HUES6 (cell line): ENCODE results near the gene CRNKL1.

Experiments
- H3K27ac ChIP-seq: 2 replicates; pipeline ENCODE4 v1.7.0; 2013; ENCODE audit warnings: low read depth, mild to moderate bottlenecking, low read length, inconsistent platforms
- H3K27me3 ChIP-seq: 2 replicates; pipeline ENCODE4 v1.6.1; 2013; ENCODE audit warnings: low read length; ENCODE audit not compliant: control insufficient read depth, insufficient read depth
- H3K36me3 ChIP-seq: 2 replicates; pipeline ENCODE4 v1.6.1; 2013; ENCODE audit warnings: low read length; ENCODE audit not compliant: control insufficient read depth, insufficient read depth
- H3K4me1 ChIP-seq: 2 replicates; pipeline ENCODE4 v1.6.1; 2013; ENCODE audit warnings: low read length; ENCODE audit not compliant: control insufficient read depth, insufficient read depth
- H3K4me3 ChIP-seq: 2 replicates; pipeline ENCODE4 v1.5.1; 2013; ENCODE audit warnings: low read depth, low read length
- H3K9ac ChIP-seq: one replicate; pipeline ENCODE4 v1.6.1; 2013; ENCODE audit warnings: mild to moderate bottlenecking, low read length
- H3K9me3 ChIP-seq: 2 replicates; pipeline ENCODE4 v1.6.1; 2013; ENCODE audit warnings: low read depth, low read length; ENCODE audit not compliant: control insufficient read depth, insufficient read depth

The CRNKL1 gene

DNA sequence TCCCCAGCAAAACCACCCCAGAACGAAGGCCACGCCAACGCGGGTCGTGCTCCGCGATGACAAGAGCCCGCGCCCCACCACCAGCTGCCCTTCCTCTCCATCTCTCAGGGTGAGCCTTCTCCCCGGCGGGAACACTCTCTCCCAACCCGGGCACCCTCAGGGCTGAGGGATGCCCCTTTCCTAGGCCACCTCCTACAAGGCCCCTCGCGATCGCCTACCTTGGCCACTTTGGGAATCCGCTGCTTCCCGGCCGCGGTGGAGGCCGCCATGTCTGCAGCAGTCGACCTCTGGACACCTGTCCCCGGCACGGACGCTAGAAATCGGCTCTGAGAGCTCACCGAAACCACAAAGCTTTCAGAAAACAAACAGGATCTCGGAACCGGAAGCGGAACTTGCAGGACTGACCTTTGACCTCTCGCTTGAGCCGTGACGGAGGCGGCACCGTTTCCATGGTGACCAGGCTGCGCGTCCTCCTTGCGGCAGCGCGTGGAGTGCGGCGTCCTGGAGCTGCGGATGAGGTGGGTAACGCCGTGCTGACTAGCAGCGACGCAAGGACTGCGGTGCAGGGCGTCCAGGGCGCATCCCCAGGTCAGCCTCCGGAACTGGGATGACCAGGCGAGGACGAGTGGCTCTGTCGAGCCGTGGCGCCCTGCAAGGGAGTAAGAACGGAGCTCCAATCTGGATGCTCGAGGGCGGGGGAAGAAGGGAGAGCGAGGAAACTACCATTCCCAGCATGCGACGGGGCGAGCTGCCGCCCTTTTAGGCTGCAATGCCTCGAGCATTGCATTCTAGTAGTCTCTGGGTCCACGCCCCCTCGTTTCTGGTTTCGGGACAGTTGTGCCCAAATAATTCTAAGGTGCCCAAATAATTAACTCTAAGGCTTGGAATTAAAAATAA is at the start of gene CRNKL1, which contains the start of gene CFAP61:
Gene CRNKL1, minus strand, starts transcription at position 393 of the 897 bp plus-strand sequence. Its CDS starts 124 bp downstream, at position 269.
Gene CFAP61, plus strand, starts transcription at position 459 of the 897 bp plus-strand sequence. CDS start 4,122 bp downstream, outside the sequence.
- no peaks in the 10 kb centered on the region for H3K9me3 ChIP-seq
- H3K4me1 ChIP-seq, result no peaks in the 10 kb centered on the region
- H3K27ac ChIP-seq, result peak within 1 kb of the TSS; percentile 44
- no peaks in the 10 kb centered on the region for H3K27me3 ChIP-seq
- peak within 1 kb of the TSS; percentile 81 for H3K9ac ChIP-seq
- H3K36me3 ChIP-seq, result peaks cover 31% of the 10 kb centered on the region
- peak within 1 kb of the TSS; percentile 90 for H3K4me3 ChIP-seq

- Histone ChIP-seq H3K9me3 (no peaks in the 10 kb centered on the region), H3K27ac (no peak overlapping the region), H3K4me1 (0 out of 2 replicates have a peak, but pooled peaks cover 4% of the 10 kb centered on the region), H3K4me3 (no peak overlapping the region), H3K36me3 (no peaks in the 10 kb centered on the region), H3K27me3 (no peaks in the 10 kb centered on the region), H3K9ac (no peak overlapping the region)
Observed at GRCh38 chr20:20100881-20101280, 48.6 kb upstream of the CRNKL1 start.

GRCh38 chr20:20096421-20096820 is 44.2 kb upstream of the CRNKL1 start:
- Histone ChIP-seq H3K4me1 (no peaks in the 10 kb centered on the region), H3K4me3 (no peak overlapping the region), H3K9ac (no peak overlapping the region), H3K27ac (no peak overlapping the region), H3K9me3 (no peaks in the 10 kb centered on the region), H3K27me3 (no peaks in the 10 kb centered on the region), H3K36me3 (no peaks in the 10 kb centered on the region)

DNA sequence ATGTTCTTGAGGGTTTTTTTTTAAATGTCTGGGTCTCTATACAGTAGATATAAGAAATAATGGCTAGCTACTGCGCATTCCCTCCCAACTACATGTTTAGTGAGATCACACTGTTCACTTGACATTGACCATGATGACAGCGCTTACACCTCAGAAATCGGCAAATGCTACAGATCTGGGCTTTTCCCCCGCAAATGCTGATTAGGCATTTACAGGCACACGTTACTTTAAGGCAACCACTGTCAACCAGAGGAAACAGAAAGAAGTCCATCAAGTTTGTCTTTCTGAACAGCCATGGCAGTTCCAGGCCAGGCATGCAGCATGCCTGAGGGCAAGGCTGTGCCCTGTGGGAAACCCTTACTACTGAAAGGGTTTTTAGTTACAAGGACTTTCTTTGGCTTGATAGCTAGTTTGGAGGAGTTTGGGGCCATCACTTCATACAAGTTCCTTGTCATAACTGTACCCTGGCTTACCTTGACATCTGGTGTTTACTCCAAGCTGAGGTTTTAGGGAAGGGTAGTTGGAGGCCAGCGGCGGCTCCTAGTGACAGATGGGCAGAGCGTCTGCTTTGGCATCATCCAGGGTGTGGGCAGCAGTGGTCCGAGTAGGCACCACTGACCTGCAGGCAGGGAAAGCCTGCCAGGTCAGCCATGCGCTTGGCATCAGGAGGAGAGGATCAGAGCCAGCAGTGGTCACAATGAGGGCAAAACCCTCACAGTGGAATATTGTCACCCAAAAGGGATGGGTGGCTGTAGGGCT is 43.0 kb upstream of the CRNKL1 start:
- no peaks in the 10 kb centered on the region for H3K4me1 ChIP-seq
- H3K36me3 ChIP-seq, result no peaks in the 10 kb centered on the region
- no peak overlapping the region for H3K9ac ChIP-seq
- no peak overlapping the region for H3K4me3 ChIP-seq
- no peaks in the 10 kb centered on the region for H3K9me3 ChIP-seq
- no peaks in the 10 kb centered on the region for H3K27me3 ChIP-seq
- no peak overlapping the region for H3K27ac ChIP-seq

DNA sequence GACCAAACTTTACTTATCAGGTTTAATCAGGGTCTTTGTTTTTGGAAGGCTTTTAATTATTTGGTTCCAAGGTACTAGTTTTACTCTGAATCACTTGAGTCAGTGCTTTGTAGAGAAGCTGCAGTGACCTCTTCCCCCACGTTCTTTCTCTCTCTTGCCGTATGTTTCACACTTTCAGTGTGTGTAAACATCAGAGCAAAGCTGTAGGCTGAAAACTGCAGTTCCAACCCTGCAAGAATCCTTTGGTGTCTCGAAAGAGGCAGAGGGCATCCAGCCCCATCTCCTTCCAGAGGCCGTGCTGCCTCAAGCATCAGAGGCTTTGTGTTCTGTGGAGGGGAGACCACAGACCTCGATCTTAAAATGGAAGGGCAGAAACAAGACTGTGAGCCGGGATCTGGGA is 42.1 kb upstream of the CRNKL1 start:
- Histone ChIP-seq H3K9me3 (no peaks in the 10 kb centered on the region), H3K27ac (no peak overlapping the region), H3K36me3 (no peaks in the 10 kb centered on the region), H3K4me1 (no peaks in the 10 kb centered on the region), H3K27me3 (no peaks in the 10 kb centered on the region), H3K9ac (no peak overlapping the region), H3K4me3 (no peak overlapping the region)

- Histone ChIP-seq H3K9ac (no peak overlapping the region), H3K4me1 (no peaks in the 10 kb centered on the region), H3K36me3 (no peaks in the 10 kb centered on the region), H3K27ac (no peak overlapping the region), H3K4me3 (no peak overlapping the region), H3K27me3 (no peaks in the 10 kb centered on the region), H3K9me3 (no peaks in the 10 kb centered on the region)
Observed at GRCh38 chr20:20092827-20093226, 40.6 kb upstream of the CRNKL1 start.

DNA sequence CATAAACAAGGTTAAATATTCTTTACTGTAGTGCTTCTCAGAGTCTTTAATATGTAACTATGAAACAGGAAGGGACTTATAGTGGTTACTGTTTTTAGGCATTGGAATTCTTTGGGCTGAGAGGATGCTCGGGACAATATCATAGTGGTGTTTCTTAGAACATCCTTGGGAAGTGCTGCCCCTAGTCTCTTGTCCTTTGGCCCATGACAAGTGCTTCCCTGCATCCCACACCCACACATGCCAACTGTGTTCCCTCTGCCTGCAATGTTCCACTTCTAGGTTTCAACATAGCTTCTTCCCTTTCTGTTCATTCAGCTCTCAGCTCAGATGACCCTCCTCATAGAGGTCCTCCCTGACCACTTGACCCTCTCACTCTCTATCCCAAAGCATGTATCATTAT is 37.7 kb upstream of the CRNKL1 start:
- Histone ChIP-seq H3K27me3 (no peaks in the 10 kb centered on the region), H3K4me1 (no peaks in the 10 kb centered on the region), H3K27ac (no peak overlapping the region), H3K9me3 (no peaks in the 10 kb centered on the region), H3K4me3 (no peak overlapping the region), H3K36me3 (no peaks in the 10 kb centered on the region), H3K9ac (no peak overlapping the region)

GRCh38 chr20:20089018-20089417 is 36.8 kb upstream of the CRNKL1 start:
- Histone ChIP-seq H3K27ac (no peak overlapping the region), H3K9ac (no peak overlapping the region), H3K36me3 (no peaks in the 10 kb centered on the region), H3K27me3 (no peaks in the 10 kb centered on the region), H3K4me3 (no peak overlapping the region), H3K9me3 (no peaks in the 10 kb centered on the region), H3K4me1 (no peaks in the 10 kb centered on the region)

DNA sequence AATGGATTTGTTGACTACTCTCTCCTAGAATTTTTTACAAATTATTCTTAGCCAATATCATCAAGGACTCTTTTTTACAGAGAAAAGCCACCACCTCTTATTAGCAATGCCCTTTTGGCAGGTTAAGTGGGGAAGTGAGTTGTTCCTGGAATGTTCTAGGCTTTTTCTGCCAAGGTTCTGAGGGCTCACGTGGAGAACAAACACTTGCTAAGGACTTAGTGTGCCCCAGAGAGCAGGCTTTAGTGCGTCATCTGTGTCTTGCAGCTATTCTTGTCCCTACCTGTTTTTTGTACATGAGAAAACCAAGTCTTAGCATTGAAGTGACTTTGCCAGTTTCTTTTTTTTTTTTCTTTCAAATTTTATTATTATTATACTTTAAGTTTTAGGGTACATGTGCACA is 33.5 kb upstream of the CRNKL1 start:
- H3K4me1 ChIP-seq, result no peaks in the 10 kb centered on the region
- no peaks in the 10 kb centered on the region for H3K9me3 ChIP-seq
- H3K4me3 ChIP-seq, result no peak overlapping the region
- no peak overlapping the region for H3K27ac ChIP-seq
- H3K9ac ChIP-seq, result no peak overlapping the region
- no peaks in the 10 kb centered on the region for H3K36me3 ChIP-seq
- 0 out of 2 replicates have a peak, but pooled peaks cover 5% of the 10 kb centered on the region for H3K27me3 ChIP-seq

GRCh38 chr20:20085071-20085470 is 32.8 kb upstream of the CRNKL1 start:
- Histone ChIP-seq H3K9me3 (no peaks in the 10 kb centered on the region), H3K4me3 (no peak overlapping the region), H3K36me3 (no peaks in the 10 kb centered on the region), H3K9ac (no peak overlapping the region), H3K27ac (no peak overlapping the region), H3K27me3 (0 out of 2 replicates have a peak, but pooled peaks cover 5% of the 10 kb centered on the region), H3K4me1 (no peaks in the 10 kb centered on the region)

DNA sequence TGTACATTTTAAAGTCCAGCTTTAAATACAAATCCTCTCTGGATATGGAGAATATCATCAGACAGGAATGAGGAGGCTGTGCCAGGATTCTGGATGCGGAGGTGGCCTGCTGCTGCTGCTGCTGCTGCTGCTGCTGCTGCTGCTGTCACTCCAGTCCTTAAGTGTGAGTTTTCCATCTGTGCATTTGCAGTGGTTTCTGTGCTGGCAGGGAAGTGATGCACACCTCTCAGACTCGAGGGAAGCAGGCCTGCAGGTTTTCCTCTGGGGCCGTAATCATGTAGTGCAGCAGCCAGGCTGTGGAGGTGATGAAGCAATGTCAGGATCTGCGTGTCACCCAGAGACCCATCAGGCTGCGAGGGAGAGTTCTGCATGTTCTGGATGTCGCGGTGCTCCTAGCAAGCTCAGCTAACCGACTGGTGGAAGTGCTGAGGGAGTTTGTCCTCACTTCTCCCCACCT is 32.1 kb upstream of the CRNKL1 start:
- H3K27ac ChIP-seq, result no peak overlapping the region
- H3K4me3 ChIP-seq, result no peak overlapping the region
- H3K27me3 ChIP-seq, result 0 out of 2 replicates have a peak, but pooled peaks cover 5% of the 10 kb centered on the region
- no peaks in the 10 kb centered on the region for H3K9me3 ChIP-seq
- H3K4me1 ChIP-seq, result peaks cover 3% of the 10 kb centered on the region
- no peak overlapping the region for H3K9ac ChIP-seq
- H3K36me3 ChIP-seq, result no peaks in the 10 kb centered on the region
